ENCODE results near the gene ASCC1.

- no peak for TF ChIP-seq ADNP (CRISPR knock-in tag; IDR thresholded peaks at IDR 0.05)
- no peak for TF ChIP-seq HOXA3 (CRISPR knock-in tag; IDR thresholded peaks at IDR 0.05)
- TF ChIP-seq ELF1 (CRISPR knock-in tag; IDR thresholded peaks at IDR 0.05), result no peak
- no peak for TF ChIP-seq CBX1 (IDR thresholded peaks at IDR 0.05; ENCODE audit: low read depth)
Measured at GRCh38 chr10:72095195-72095594, 120.9 kb downstream of the ASCC1 start.

Data from HepG2 (cell line).